Fibroblast of the aortic adventitia (primary cell): ENCODE results near the gene RPL12. TPM values are rescaled to one million over a fixed set of nuclear protein-coding genes. Genes with fewer than 3 reads are reported as not detected.

Source experiments
- DNase-seq: peaks from one replicate; pipeline ENCODE4 v3.0.0-alpha.2; 2010; ENCODE audit warnings: low read depth
- H3K4me3 ChIP-seq: 2 replicates; pipeline ENCODE4 v1.5.1; 2011; ENCODE audit warnings: low read depth, mild to moderate bottlenecking, control low read depth, low read length, moderate library complexity
- total RNA-seq: library from RNA; depleted of rRNA; stranded (reverse); fragments of >200 nt; gene quantifications from 2 replicates; pipeline ENCODE4 v1.2.3, GENCODE V29; 2012; ENCODE audit warnings: low replicate concordance
- TF ChIP-seq, protein P1 (sequence below): IDR thresholded peaks from 2 replicates; pipeline ENCODE4 v1.5.1; 2011; ENCODE audit warnings: mild to moderate bottlenecking, low read length, control low read depth, inconsistent platforms; ENCODE audit not compliant: insufficient read depth

RPL12 gene
- total RNA-seq, 1 donor, result 2,619 TPM

DNA sequence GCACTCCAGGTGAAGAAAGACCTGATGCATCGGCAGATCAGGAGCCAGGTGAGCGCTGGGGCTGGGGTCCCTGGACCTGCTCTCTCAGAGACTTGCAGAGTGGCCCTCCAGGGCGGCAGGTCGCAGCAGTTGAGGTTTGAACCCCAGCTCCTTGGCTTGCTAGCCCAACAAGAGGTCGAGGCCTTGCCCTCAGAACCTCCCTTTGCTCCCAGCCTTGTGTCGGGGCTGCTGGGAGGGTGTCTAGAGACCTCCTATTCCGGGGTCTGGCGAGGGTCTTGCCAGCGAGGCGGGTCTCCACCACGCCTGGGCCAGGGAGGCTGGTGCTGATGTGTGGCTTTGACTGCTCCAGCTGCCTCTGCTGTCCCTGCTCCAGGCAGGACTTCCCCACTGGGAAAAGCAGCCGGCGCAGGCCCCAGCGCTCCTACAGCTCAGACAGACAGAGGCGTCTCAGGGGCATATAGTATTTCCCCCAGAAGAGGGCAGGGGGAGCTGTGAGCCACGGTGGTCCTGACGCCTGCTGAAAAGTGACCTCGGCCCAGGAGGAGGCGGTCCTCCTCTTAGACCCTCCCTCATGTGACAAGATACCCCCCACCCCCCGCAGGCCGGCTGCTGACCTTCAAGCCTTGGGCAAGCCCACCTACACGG, 38.4 kb upstream of the RPL12 start:
- H3K4me3 ChIP-seq, result no peak overlapping the region
- TF ChIP-seq, protein P1, sequence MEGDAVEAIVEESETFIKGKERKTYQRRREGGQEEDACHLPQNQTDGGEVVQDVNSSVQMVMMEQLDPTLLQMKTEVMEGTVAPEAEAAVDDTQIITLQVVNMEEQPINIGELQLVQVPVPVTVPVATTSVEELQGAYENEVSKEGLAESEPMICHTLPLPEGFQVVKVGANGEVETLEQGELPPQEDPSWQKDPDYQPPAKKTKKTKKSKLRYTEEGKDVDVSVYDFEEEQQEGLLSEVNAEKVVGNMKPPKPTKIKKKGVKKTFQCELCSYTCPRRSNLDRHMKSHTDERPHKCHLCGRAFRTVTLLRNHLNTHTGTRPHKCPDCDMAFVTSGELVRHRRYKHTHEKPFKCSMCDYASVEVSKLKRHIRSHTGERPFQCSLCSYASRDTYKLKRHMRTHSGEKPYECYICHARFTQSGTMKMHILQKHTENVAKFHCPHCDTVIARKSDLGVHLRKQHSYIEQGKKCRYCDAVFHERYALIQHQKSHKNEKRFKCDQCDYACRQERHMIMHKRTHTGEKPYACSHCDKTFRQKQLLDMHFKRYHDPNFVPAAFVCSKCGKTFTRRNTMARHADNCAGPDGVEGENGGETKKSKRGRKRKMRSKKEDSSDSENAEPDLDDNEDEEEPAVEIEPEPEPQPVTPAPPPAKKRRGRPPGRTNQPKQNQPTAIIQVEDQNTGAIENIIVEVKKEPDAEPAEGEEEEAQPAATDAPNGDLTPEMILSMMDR, result no peak
- no peak for DNase-seq

DNA sequence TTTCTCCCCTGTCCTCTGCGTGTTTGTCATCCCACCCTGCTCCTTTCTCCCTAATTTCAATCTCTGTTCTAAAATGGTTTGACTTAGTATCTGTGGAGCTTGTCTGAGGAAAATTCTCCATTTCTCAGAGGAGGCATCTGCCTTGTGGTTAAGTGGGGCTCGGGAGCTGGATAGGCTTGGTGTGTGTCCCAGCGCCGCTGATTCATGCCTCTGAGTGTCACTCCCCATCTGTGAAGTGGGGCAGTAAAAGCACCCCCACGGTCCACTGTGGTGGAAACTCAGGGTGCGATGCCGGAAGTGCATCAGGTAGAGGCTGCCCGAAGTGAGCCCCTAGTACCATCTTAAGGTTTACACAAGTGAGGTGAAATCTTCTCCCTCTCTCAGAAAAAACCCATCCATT, 37.7 kb upstream of the RPL12 start:
- no peak overlapping the region for H3K4me3 ChIP-seq
- TF ChIP-seq, protein P1, result no peak
- DNase-seq, result no peak

DNA sequence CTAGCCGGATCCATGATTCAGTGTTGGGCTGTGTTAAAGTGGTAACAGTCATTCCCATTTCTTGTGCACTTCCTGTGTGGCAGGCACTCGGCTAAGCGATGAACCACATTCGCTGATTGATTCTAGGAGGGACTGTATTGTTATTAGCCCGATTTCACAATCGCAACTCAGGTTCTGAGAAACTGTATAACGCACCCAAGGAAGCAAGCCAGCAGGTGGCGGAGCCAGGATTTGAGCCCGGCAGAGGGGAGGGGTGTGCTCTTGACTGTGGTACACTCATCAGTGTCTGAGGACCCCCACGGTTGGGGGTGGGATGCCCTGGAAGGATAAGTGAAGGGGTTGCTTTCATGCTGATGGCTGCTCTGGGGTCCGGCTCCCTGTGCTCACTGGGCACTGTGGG, 34.8 kb upstream of the RPL12 start:
- DNase-seq, result no peak
- no peak overlapping the region for H3K4me3 ChIP-seq

DNA sequence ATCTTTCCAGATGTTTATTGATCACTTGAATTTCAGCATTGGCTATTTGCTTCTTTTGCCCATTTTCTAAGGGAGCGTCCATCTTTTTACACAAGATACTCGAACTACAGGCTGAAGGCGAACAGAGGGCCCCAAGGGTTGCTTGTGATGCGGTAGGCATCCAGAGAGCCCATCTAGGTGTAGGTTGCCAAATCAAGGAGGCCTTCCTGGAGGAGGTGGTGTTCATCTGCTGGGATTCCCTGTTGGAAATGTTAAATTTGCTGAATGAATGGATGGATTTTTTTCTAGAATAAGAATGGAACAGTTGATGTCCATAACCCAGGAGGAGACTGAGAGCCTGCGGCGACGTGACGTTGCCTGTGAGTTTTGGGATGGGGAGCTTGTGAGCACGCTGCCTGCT, 31.5 kb upstream of the RPL12 start:
- no peak for DNase-seq
- no peak overlapping the region for H3K4me3 ChIP-seq
- TF ChIP-seq, protein P1, result no peak

More for the DNA sequence above, 34.8 kb upstream of the RPL12 start:
- TF ChIP-seq, protein P1, result peak; percentile 3

DNA sequence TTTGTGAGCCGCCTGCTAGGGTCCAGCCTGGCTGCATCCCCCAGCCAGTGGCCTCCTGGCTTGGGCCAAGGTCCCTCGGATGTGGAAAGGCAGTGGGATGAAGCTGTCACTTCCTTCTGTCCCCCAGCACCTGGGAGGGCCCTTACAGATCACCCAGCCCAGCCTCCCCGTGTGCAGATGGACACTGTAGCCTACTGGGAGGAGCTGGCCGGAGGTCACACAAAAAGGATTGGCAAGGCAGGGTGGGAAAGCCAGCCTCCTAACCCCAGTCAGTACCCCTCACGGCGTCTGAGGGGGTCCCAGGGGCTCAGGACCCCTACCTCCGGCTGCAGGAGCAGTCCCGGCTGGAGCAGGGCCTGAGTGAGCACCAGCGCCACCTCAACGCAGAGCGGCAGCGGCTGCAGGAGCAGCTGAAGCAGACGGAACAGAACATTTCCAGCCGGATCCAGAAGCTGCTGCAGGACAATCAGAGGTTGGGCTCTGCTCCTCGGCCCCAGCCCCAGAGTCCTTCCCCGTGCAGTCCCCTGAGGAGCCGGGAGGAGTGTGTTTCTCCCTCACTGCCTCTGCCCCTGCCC, 28.4 kb upstream of the RPL12 start:
- no peak overlapping the region for H3K4me3 ChIP-seq
- no peak for DNase-seq
- TF ChIP-seq, protein P1, result no peak

DNA sequence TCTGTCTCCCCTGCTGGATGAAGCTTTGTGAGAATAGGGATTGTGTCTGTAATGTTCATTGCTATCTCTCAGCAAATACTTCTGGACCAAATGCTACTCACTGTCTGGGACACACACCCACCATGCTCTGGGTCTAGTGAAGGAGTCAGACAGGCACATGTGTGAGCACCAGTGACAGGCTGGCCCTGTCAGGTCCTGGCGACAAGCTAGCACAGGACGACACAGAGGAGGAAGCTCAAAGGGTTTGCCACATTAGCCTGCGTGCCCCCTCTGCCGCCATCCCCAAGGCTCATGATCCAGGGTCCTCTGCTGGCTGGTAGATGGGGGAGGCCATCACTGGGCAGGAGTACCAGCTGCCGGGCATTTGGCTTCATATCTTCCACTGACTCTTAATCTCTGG, 23.4 kb upstream of the RPL12 start:
- TF ChIP-seq, protein P1, result no peak
- no peak for DNase-seq

DNA sequence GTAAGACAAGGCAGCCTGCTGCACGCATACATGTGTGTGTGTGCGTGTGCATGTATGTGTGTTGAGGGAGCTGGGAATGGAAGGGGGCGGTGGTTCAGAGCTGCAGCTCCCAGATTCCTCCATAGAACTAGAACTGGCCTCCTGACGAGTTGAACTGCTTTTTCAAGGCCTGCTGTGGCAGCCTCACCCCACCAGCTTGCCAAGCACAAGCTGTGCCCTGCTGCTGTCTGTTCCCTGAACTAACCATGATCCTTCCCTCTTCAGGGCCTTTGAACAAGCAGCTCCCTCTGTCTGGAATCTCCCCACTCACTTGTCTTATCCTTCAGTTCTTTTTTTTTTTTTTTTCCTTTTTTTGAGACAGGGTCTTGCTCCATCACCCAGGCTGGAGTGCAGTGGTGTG, 22.7 kb upstream of the RPL12 start:
- TF ChIP-seq, protein P1, result no peak
- no peak for DNase-seq
- no peak overlapping the region for H3K4me3 ChIP-seq

More for the DNA sequence above, 23.4 kb upstream of the RPL12 start:
- no peak overlapping the region for H3K4me3 ChIP-seq
